Kidney (tissue), 14 donors: ENCODE data around the gene MED26. TPM values are rescaled to one million over a fixed set of nuclear protein-coding genes. Genes with fewer than 3 reads are reported as not detected.
A peak's percentile ranks its signal among the peaks of the same experiment; 100 is the strongest.

Source experiments
- DNase-seq, 5 donors: peaks; one replicate each; pipeline ENCODE4 v3.0.0-alpha.2; 2013 to 2020
- FAIRE-seq: peaks from 2 replicates; lab custom pipeline; 2012; peaks lifted over from hg19 to GRCh38; lab: Jason Lieb, UNC
- H3K27ac ChIP-seq, 2 donors: one replicate each; pipeline ENCODE4 v1.7.0; 2013; ENCODE audit warnings: low read depth in 2 of 2, low read length in 2 of 2, inconsistent platforms in 1 of 2
- H3K27me3 ChIP-seq: one replicate; pipeline ENCODE4 v1.7.1; 2013; ENCODE audit warnings: low read length, inconsistent platforms; ENCODE audit not compliant: control insufficient read depth, insufficient read depth
- H3K36me3 ChIP-seq, 3 donors: one replicate each; pipeline versions ENCODE4 v1.7.0 to v1.7.1; 2013; ENCODE audit warnings: low read length in 3 of 3, control low read depth in 1 of 3, inconsistent platforms in 1 of 3; ENCODE audit not compliant: insufficient read depth in 3 of 3, control insufficient read depth in 2 of 3
- H3K4me1 ChIP-seq, 3 donors: one replicate each; pipeline versions ENCODE4 v1.7.0 to v1.7.1; 2013; ENCODE audit warnings: low read length in 3 of 3, inconsistent platforms in 1 of 3, low read depth in 1 of 3; ENCODE audit not compliant: control insufficient read depth in 2 of 3, insufficient read depth in 2 of 3
- H3K4me3 ChIP-seq, 3 donors: one replicate each; pipeline versions ENCODE4 v1.7.0 to v1.8.1; 2013; ENCODE audit warnings: low read length in 3 of 3, control low read depth in 1 of 3, inconsistent platforms in 1 of 3
- H3K9ac ChIP-seq, 3 donors: one replicate each; pipeline versions ENCODE4 v1.7.0 to v1.7.1; 2013; ENCODE audit warnings: low read length in 3 of 3, control low read depth in 1 of 3, inconsistent platforms in 1 of 3
- H3K9me3 ChIP-seq, 3 donors: one replicate each; pipeline versions ENCODE4 v1.7.0 to v1.7.1; 2013; ENCODE audit warnings: low read length in 3 of 3, control low read depth in 1 of 3, inconsistent platforms in 1 of 3; ENCODE audit not compliant: control insufficient read depth in 2 of 3, insufficient read depth in 1 of 3
- CTCF ChIP-seq: IDR thresholded peaks from 3 replicates; pipeline ENCODE4 v1.5.1; 2012; ENCODE audit warnings: mild to moderate bottlenecking, moderate library complexity, borderline replicate concordance; ENCODE audit not compliant: insufficient read depth; ENCODE audit errors: extremely low read depth
- intact Hi-C: fragments of 100-400 bp; cut with DNase I; formaldehyde crosslinking; loops from one replicate; pipeline ENCODE4 v1.11.1; 2022
- polyA plus RNA-seq: library from polyadenylated mRNA; stranded (reverse); fragments of 350-450 nt; fragmentation: Illumina TruSeq; extraction: RNeasy Lipid Tissue Mini Kit (QIAGEN cat#74804); gene quantifications from one replicate; pipeline ENCODE4 v1.2.3, GENCODE V29; 2014; ENCODE audit warnings: low read depth, low replicate concordance; ENCODE audit not compliant: insufficient read depth
- total RNA-seq: library from RNA; stranded (reverse); fragmentation: NEBNext Ultra II Directional; extraction: Animal tissue kit (Norgen Biotek cat#: 25700); gene quantifications from one replicate; pipeline ENCODE4 v1.2.1, GENCODE V29; 2021
- donor health status: control.
- donor health status: control.
- donor health status: control.
- donor health status: control.
- donor health status: control.
- donor health status: DM: yes; HTN: yes; CAD: no.
- donor health status: Normal renal cell carcinoma (clear cell type).

MED26 gene
- total and polyA plus RNA-seq, 2 donors from 2014 or later = 3.6 to 11.8 TPM

GRCh38 chr19:16573296-16573695, 54.7 kb downstream of the MED26 start:
- DNase-seq = no peak
- H3K36me3 ChIP-seq = peaks cover 0 to 21% (median 4%) of the 10 kb centered on the region in 3 donors
- peaks cover 0 to 26% (median 6%) of the 10 kb centered on the region in 3 donors for H3K4me1 ChIP-seq
- H3K4me3 ChIP-seq = peak overlapping the region; percentile 65 to 92 (median 88)
- no peak overlapping the region for H3K27ac ChIP-seq
- intact Hi-C loops = no loop called here
- H3K27me3 ChIP-seq = no peaks in the 10 kb centered on the region
- no peaks in the 10 kb centered on the region for H3K9me3 ChIP-seq
- peak overlapping the region; percentile 37 to 85 (median 80) for H3K9ac ChIP-seq
- FAIRE-seq = no peak
- no peak for TF ChIP-seq CTCF

DNA sequence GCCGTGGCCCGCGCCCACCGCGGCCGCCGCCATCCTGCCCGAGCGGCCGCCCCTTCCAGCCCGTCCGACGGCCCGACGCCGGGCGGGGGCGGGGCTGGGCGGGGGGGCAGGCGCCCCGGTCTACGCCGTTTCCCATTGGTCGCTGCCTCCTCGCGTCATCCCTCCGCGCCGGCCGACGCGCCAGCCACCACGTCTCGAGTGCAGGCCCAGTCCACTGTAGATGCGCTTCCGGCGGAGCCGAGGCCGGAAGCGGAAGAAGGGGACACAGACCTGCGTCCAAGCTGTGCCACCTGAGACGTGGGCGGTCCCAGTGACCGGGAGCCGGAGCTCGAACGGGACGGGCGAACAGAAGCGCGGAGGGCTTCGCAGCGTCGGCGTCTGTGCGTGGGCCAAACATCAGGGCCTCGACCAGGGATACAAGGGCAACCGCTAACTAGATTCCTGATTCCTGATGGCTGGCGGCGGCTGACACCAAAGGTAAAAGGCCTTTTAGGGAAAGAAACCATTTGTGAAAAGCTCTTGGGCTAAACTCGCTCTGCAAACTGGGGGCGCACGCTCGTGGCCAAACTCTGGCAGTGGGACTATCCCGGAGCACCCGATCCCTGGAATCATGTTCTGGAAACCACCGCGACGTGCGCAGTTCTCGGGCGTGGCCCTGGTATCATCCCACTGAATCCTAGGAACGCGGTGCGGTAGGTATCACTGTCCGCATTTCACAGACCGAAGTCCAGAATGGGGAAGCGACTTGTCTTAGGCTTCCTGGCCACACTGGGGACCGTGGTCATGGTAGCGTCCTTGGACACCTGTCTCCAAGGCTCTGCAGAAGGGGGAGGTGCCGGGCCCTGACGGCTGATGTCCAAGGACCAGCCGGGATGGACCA, 55.4 kb downstream of the MED26 start, which contains the start of gene SLC35E1:
TSS of gene SLC35E1 (minus strand) at position 84 of the 880 bp plus-strand sequence. CDS start at position 33, 51 bp downstream.
- intact Hi-C loops = no loop called here
- Histone ChIP-seq H3K4me1 (peaks cover 0 to 26% (median 6%) of the 10 kb centered on the region in 3 donors), H3K9me3 (no peaks in the 10 kb centered on the region), H3K9ac (peak within 1 kb of the TSS; percentile 66 to 85 (median 80)), H3K4me3 (peak within 1 kb of the TSS; percentile 87 to 92 (median 88)), H3K27me3 (no peaks in the 10 kb centered on the region), H3K27ac (peak within 1 kb of the TSS; percentile 67 to 80), H3K36me3 (peaks cover 0 to 15% (median 3%) of the 10 kb centered on the region in 3 donors)
- peak; percentile 97 to 99 (median 99) for DNase-seq
- TF ChIP-seq CTCF = no peak
- no peak for FAIRE-seq

DNA sequence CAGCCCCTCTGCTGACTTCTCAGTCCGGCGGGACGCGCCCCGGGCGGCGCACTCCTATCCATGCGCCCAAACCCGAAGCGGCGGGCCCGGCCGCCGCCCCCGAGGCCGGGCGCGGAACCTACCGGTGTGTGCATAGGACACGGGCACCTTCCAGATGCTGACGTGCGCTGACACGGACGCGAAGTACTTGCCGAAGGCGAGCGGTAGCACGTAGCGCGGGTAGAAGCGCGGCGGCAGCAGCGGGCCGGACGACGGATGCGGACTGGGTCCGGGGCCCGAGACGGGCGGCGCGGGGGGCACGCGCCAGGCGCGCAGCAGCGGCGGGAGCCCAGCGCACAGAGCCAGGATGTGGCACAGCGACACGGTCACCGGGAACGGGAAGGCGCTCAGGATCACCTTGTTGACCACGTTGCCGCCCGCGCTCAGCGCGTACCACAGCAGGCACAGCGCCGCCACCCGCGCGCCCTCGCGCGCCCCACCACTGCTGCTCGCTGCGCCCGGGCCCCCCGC, 56.1 kb downstream of the MED26 start:
- FAIRE-seq = no peak
- intact Hi-C loops = no loop called here
- TF ChIP-seq CTCF = no peak

More for the DNA sequence above, 56.1 kb downstream of the MED26 start:
- Histone ChIP-seq H3K27me3 (no peaks in the 10 kb centered on the region), H3K4me3 (peak overlapping the region; percentile 75 to 87 (median 80)), H3K9me3 (no peaks in the 10 kb centered on the region), H3K36me3 (peaks cover 0 to 21% (median 4%) of the 10 kb centered on the region in 3 donors), H3K9ac (peak overlapping the region; percentile 36 to 66 (median 58)), H3K27ac (peak overlapping the region; percentile 48 to 80), H3K4me1 (peaks cover 0 to 26% (median 6%) of the 10 kb centered on the region in 3 donors)
- DNase-seq = peak in 2 of 5 donors; percentile 68 to 88
